Heart right ventricle (tissue), 16 donors: ENCODE measurements around the gene NKX1-2. TPM values are rescaled to one million over a fixed set of nuclear protein-coding genes. Genes with fewer than 3 reads are reported as not detected.
A peak's percentile ranks its signal among the peaks of the same experiment; 100 is the strongest.

Source experiments
- ATAC-seq, 8 donors: fragments of 200-7000 bp; cut with Tn5 transposase; one replicate each; pipeline ENCODE4 v1.9.1; 2020; ENCODE audit warnings: mild to moderate bottlenecking in 8 of 8, moderate library complexity in 8 of 8, moderate number of reproducible peaks in 1 of 8
- DNase-seq, 2 donors: peaks; one replicate each; pipeline ENCODE4 v3.0.0-alpha.2; 2020
- H3K27ac ChIP-seq, 10 donors: fragments of 200-600 bp; sonication (generic) in 2 of 10; one replicate each; pipeline versions ENCODE4 v1.5.0 to v1.8.0; 2020 to 2022; ENCODE audit warnings: mild to moderate bottlenecking in 3 of 10
- H3K27me3 ChIP-seq, 7 donors: fragments of 200-600 bp; one replicate each; pipeline ENCODE4 v1.8.0; 2021 to 2022; ENCODE audit warnings: mild to moderate bottlenecking in 2 of 7
- H3K36me3 ChIP-seq, 9 donors: fragments of 200-600 bp; sonication (generic) in 1 of 9; one replicate each; pipeline versions ENCODE4 v1.5.0 to v1.8.0; 2020 to 2022; ENCODE audit warnings: mild to moderate bottlenecking in 2 of 9
- H3K4me1 ChIP-seq, 9 donors: fragments of 200-600 bp; sonication (generic) in 1 of 9; one replicate each; pipeline versions ENCODE4 v1.5.0 to v1.8.0; 2020 to 2022; ENCODE audit warnings: mild to moderate bottlenecking in 4 of 9
- H3K4me3 ChIP-seq, 10 donors: fragments of 200-600 bp; sonication (generic) in 2 of 10; one replicate each; pipeline versions ENCODE4 v1.5.0 to v1.8.0; 2020 to 2022; ENCODE audit warnings: mild to moderate bottlenecking in 7 of 10, moderate library complexity in 2 of 10
- H3K9me3 ChIP-seq, 11 donors: fragments of 200-600 bp in 10 of 11; sonication (generic) in 2 of 11; one replicate each; pipeline versions ENCODE4 v1.5.0 to v1.8.0; 2013 to 2022; ENCODE audit warnings: mild to moderate bottlenecking in 2 of 11, control low read depth in 1 of 11, moderate library complexity in 1 of 11
- WGBS, 2 donors: extraction: QIAGEN DNeasy Blood & Tissue Kit; methylation state at CpG; one replicate each; pipeline ENCODE4 v1.1.7; 2013; ENCODE audit warnings: inconsistent platforms in 1 of 2; 5-methylcytosine and 5-hydroxymethylcytosine counted together
- intact Hi-C, 10 donors: fragments of 100-400 bp; cut with DNase I; formaldehyde crosslinking; loops; one replicate each; pipeline versions ENCODE4 v1.11.1 to v1.14.2; 2022
- polyA plus RNA-seq, 2 donors: library from polyadenylated mRNA; stranded (reverse); fragments of 200-250 nt; gene quantifications; one replicate each; pipeline ENCODE4 v1.2.3, GENCODE V29; 2013
- total RNA-seq, 10 donors: library from RNA; stranded (reverse); fragmentation: NEBNext Ultra II Directional in 3 of 10; extraction: Animal tissue kit (Norgen Biotek cat#: 25700) in 3 of 10; gene quantifications; one replicate each; pipeline versions ENCODE4 v1.2.1 to v1.2.4, GENCODE V29; 2021 to 2023
- TF ChIP-seq, protein P1 (sequence below), 9 donors: fragments of 200-600 bp; sonication (generic) in 2 of 9; IDR thresholded peaks; one replicate each; pipeline versions ENCODE4 v1.5.0 to v1.8.0; 2021 to 2022; ENCODE audit warnings: antibody characterized with exemption in 9 of 9, mild to moderate bottlenecking in 5 of 9, moderate library complexity in 1 of 9
- donor health status: Arrhythmogenic right ventricular cardiomyopathy.
- donor health status: ischemic (EF 13 %, LVEDD 7.1; RV severe dilation, severe dysfunction).
- donor health status: healthy with polysubstance abuse.
- donor health status: DM: no; HTN: yes; CAD: no.
- donor health status: DM: no; HTN: no; CAD: no.
- donor health status: ischemic (EF 25% LVEDD 6.9; RV normal size, moderate dysfunction).
- donor health status: ischemic (EF 25% LVEDD 5.7; RV mildly dilated, moderate dysfunction).
- donor health status: healthy.
- donor health status: DM: yes; HTN: yes; CAD: no.
- donor health status: Ischemic cardiomyopathy.
- donor health status: ischemic (EF 35%, LVEDD 5.7; RV mildly dilated, moderate dysfunction).
- donor health status: nonischemic (EF 11% LVEDD 7.7; RV severe dilation, severe dysfunction).
- donor health status: DM: yes; HTN: yes; CAD: no.
- donor health status: PGD.
- donor health status: ischemic (EF 29% LVEDD 5.4; RV normal size, mild dysfunction).
- donor health status: nonischemic (EF 23%, LVEDD 6.1; RV moderate dilation, normal function).

The NKX1-2 gene
- total and polyA plus RNA-seq, 12 donors: not detected

GRCh38 chr10:124407456-124407855, 42.4 kb downstream of the NKX1-2 start:
- Histone ChIP-seq H3K9me3 (no peaks in the 10 kb centered on the region), H3K36me3 (peaks cover 0 to 99% (median 37%) of the 10 kb centered on the region in 9 donors), H3K27ac (no peak overlapping the region), H3K4me1 (peaks cover 0 to 10% (median 4%) of the 10 kb centered on the region in 9 donors), H3K4me3 (no peak overlapping the region), H3K27me3 (no peaks in the 10 kb centered on the region)
- TF ChIP-seq, protein P1, sequence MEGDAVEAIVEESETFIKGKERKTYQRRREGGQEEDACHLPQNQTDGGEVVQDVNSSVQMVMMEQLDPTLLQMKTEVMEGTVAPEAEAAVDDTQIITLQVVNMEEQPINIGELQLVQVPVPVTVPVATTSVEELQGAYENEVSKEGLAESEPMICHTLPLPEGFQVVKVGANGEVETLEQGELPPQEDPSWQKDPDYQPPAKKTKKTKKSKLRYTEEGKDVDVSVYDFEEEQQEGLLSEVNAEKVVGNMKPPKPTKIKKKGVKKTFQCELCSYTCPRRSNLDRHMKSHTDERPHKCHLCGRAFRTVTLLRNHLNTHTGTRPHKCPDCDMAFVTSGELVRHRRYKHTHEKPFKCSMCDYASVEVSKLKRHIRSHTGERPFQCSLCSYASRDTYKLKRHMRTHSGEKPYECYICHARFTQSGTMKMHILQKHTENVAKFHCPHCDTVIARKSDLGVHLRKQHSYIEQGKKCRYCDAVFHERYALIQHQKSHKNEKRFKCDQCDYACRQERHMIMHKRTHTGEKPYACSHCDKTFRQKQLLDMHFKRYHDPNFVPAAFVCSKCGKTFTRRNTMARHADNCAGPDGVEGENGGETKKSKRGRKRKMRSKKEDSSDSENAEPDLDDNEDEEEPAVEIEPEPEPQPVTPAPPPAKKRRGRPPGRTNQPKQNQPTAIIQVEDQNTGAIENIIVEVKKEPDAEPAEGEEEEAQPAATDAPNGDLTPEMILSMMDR (IDR thresholded peaks at IDR 0.05): no peak
- 95 to 96% methylated on average over 2 of the region's 2 CpGs for WGBS, 2 donors
- intact Hi-C loops: no loop called here
- DNase-seq: no peak
- ATAC-seq: no peak

DNA sequence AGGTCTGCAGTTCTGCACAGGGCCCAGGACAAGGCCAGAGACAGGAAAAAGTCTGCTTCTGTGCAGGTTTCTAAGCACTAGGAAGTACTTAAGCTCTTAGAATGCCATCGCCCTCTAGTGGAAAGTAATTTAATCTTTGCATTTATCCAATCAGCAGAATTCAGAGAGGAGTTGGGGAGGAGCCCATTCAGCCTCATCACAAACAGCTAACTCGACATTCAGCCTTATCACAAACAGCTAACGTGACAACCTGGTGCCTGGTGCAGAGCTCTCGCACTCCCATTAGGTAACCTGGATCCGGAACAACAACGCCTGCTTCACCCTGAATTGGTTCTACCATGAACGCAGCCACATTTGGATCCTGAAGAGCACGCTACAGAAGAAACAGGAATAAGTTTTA, 46.3 kb downstream of the NKX1-2 start:
- DNase-seq (peak in 1 of 2 donors; percentile 41), ATAC-seq (peak; percentile 79 to 90 (median 88))
- 38 to 42% methylated on average over 8 of the region's 8 CpGs for WGBS, 2 donors
- H3K4me3 ChIP-seq: no peak overlapping the region
- intact Hi-C loops: loop anchor here in 1 of 10 donors (5.0 kb wide), 1 partner anchor 821 kb away; no protein-coding TSS in a partner anchor
- H3K27ac ChIP-seq: no peak overlapping the region
- peaks cover 0 to 100% (median 58%) of the 10 kb centered on the region in 9 donors for H3K36me3 ChIP-seq
- H3K27me3 ChIP-seq: no peaks in the 10 kb centered on the region
- H3K9me3 ChIP-seq: no peaks in the 10 kb centered on the region
- peaks cover 0 to 10% (median 4%) of the 10 kb centered on the region in 9 donors for H3K4me1 ChIP-seq
- TF ChIP-seq, protein P1 (IDR thresholded peaks at IDR 0.05): peak; percentile 26 to 70 (median 63)

DNA sequence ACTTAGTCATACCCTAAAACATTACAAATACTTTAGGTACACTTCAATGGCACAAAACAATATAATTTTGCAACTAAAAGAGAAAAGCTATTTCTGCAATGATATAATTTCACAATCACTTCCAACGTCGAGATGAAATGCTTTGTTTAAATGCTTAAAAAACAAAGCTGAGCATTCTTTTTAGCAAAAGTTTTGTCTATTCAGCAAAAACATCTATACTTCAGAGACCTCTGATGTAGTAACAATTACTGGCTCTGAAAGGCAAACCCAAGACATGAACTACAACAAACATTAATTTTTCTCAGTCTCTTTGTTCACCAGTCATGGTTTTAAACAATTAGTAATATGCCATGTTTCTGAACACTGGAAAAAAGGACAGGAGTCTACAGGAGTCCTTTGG, 47.6 kb downstream of the NKX1-2 start:
- no peak overlapping the region for H3K4me3 ChIP-seq
- WGBS, 2 donors: 90% methylated on average over 2 of the region's 2 CpGs
- H3K4me1 ChIP-seq: peaks cover 0 to 10% (median 4%) of the 10 kb centered on the region in 9 donors
- no peak overlapping the region for H3K27ac ChIP-seq
- peaks cover 0 to 100% (median 61%) of the 10 kb centered on the region in 9 donors for H3K36me3 ChIP-seq
- no peaks in the 10 kb centered on the region for H3K9me3 ChIP-seq
- ATAC-seq: no peak
- H3K27me3 ChIP-seq: no peaks in the 10 kb centered on the region
- DNase-seq: no peak
- intact Hi-C loops: loop anchor here in 1 of 10 donors (5.0 kb wide), 1 partner anchor 820 kb away; no protein-coding TSS in a partner anchor
- TF ChIP-seq, protein P1 (IDR thresholded peaks at IDR 0.05): no peak

GRCh38 chr10:124401633-124402032, 48.2 kb downstream of the NKX1-2 start:
- no peak for DNase-seq
- no peak for ATAC-seq
- 96 to 98% methylated on average over 5 of the region's 5 CpGs for WGBS, 2 donors
- peaks cover 0 to 10% (median 4%) of the 10 kb centered on the region in 9 donors for H3K4me1 ChIP-seq
- H3K27ac ChIP-seq: no peak overlapping the region
- H3K36me3 ChIP-seq: peaks cover 0 to 100% (median 61%) of the 10 kb centered on the region in 9 donors
- H3K27me3 ChIP-seq: no peaks in the 10 kb centered on the region
- TF ChIP-seq, protein P1 (IDR thresholded peaks at IDR 0.05): no peak
- H3K9me3 ChIP-seq: no peaks in the 10 kb centered on the region
- intact Hi-C loops: loop anchor here in 1 of 10 donors (5.0 kb wide), 1 partner anchor 819 kb away; no protein-coding TSS in a partner anchor
- H3K4me3 ChIP-seq: no peak overlapping the region

Other genes starting within 250 kb of the NKX1-2 start
- gene OAT, start 31.1 kb downstream of the NKX1-2 start, total RNA-seq: 10 to 100 TPM; 27.4 to 46.9 (median 32.0) TPM
- gene OAT, start 31.1 kb downstream of the NKX1-2 start, polyA plus RNA-seq: 10 to 100 TPM; 15.1 to 27.5 TPM
- gene LHPP, start 11.8 kb upstream of the NKX1-2 start, total RNA-seq: 10 to 100 TPM in 9 of 10 donors, 1 to 10 TPM in 1; 9.5 to 20.5 (median 13.8) TPM
- gene LHPP, start 11.8 kb upstream of the NKX1-2 start, polyA plus RNA-seq: 1 to 10 TPM; 4.2 to 5.4 TPM